Ovary (tissue), 9 donors: ENCODE measurements around the gene ATP9A. TPM values are rescaled to one million over a fixed set of nuclear protein-coding genes. Genes with fewer than 3 reads are reported as not detected.

ENCODE experiments used
- DNase-seq, 5 donors: peaks; one replicate each; pipeline ENCODE4 v3.0.0-alpha.2; 2019 to 2020
- H3K27ac ChIP-seq, 2 donors: fragments of 200-600 bp; one replicate each; pipeline versions ENCODE4 v1.5.1 to v1.8.0; 2019 to 2022
- H3K27me3 ChIP-seq: fragments of 200-600 bp; one replicate; pipeline ENCODE4 v1.8.0; 2022
- H3K36me3 ChIP-seq: fragments of 200-600 bp; sonication (generic); one replicate; pipeline ENCODE4 v1.5.1; 2019
- H3K4me1 ChIP-seq: one replicate; pipeline ENCODE4 v1.8.1; 2013; ENCODE audit warnings: mild to moderate bottlenecking, moderate library complexity; ENCODE audit not compliant: insufficient read depth
- H3K4me3 ChIP-seq: fragments of 200-600 bp; sonication (generic); one replicate; pipeline ENCODE4 v1.5.1; 2017
- H3K9me3 ChIP-seq, 2 donors: fragments of 200-600 bp in 1 of 2; sonication (generic) in 1 of 2; one replicate each; pipeline versions ENCODE4 v1.5.1 to v1.8.1; 2013 to 2019; ENCODE audit warnings: mild to moderate bottlenecking in 1 of 2, moderate library complexity in 1 of 2
- CTCF ChIP-seq, 3 donors: fragments of 450-650 bp in 2 of 3; fragments of 200-600 bp in 1 of 3; IDR thresholded peaks; one replicate each; pipeline versions ENCODE4 v1.5.1 to v1.8.0; 2016 to 2022; ENCODE audit warnings: antibody characterized with exemption in 3 of 3, mild to moderate bottlenecking in 1 of 3
- EP300 ChIP-seq: sonication (generic); formaldehyde crosslinking; IDR thresholded peaks from one replicate; pipeline ENCODE4 v1.6.1; 2017; ENCODE audit warnings: antibody characterized with exemption
- POLR2A ChIP-seq: fragments of 450-650 bp; IDR thresholded peaks from one replicate; pipeline ENCODE4 v1.6.1; 2017; ENCODE audit warnings: antibody characterized with exemption, mild to moderate bottlenecking, moderate library complexity
- WGBS, 3 donors: extraction: QIAGEN DNeasy Blood & Tissue Kit in 1 of 3; methylation state at CpG; one replicate each; pipeline versions ENCODE4 v1.1.5 to v1.1.7; 2013 to 2017; 5-methylcytosine and 5-hydroxymethylcytosine counted together
- intact Hi-C, 4 donors: fragments of 100-400 bp; cut with DNase I; formaldehyde crosslinking; loops; one replicate each; pipeline versions ENCODE4 v1.11.0 to v1.15.1; 2022 to 2023
- polyA plus RNA-seq, 2 donors: library from polyadenylated mRNA; stranded (reverse); fragments of 200-250 nt in 1 of 2; fragments of 350-450 nt in 1 of 2; fragmentation: Illumina TruSeq in 1 of 2; extraction: RNeasy Lipid Tissue Mini Kit (QIAGEN cat#74804) in 1 of 2; gene quantifications; one replicate each; pipeline ENCODE4 v1.2.3, GENCODE V29; 2013 to 2014
- total RNA-seq, 7 donors: library from RNA; depleted of rRNA in 2 of 7; stranded (reverse); fragments of >200 nt in 2 of 7; fragmentation: NEBNext Ultra II Directional in 3 of 7; extraction: Animal tissue kit (Norgen Biotek cat#: 25700) in 3 of 7; gene quantifications; one replicate each; pipeline versions ENCODE4 v1.1.0 to v1.2.4, GENCODE V29; 2016 to 2023
- donor health status: DM: no; HTN: no; CAD: no; lungs with moderate emphysema.
- donor health status: DM: no; HTN: no; CAD: no.
- donor health status: Bipolar disorder and iron deficiency.
- donor health status: DM: yes; HTN: yes; CAD: no.
- donor health status: DM: no; HTN: no; CAD: no.
- donor health status: DM: yes; HTN: yes; CAD: no.

ATP9A gene
- total and polyA plus RNA-seq, 9 donors, result 12.9 to 44.6 (median 29.2) TPM

- Histone ChIP-seq H3K4me1 (peaks cover 12% of the 10 kb centered on the region), H3K9me3 (no peaks in the 10 kb centered on the region), H3K27me3 (no peaks in the 10 kb centered on the region), H3K4me3 (peak overlapping the region; percentile 12), H3K36me3 (no peaks in the 10 kb centered on the region), H3K27ac (peak overlapping the region; percentile 80 to 92)
- 6 to 15% (median 7%) methylated on average over 12 of the region's 12 CpGs for WGBS, 3 donors
- peak; percentile 4 for TF ChIP-seq EP300
- TF ChIP-seq POLR2A, result no peak
- intact Hi-C loops, result no loop called here
- DNase-seq, result peak; percentile 45 to 61 (median 54)
These were observed 35.9 kb downstream of the ATP9A start for GRCh38 chr20:51732096-51732791.

GRCh38 chr20:51731731-51732095, 36.5 kb downstream of the ATP9A start:
- peak in 4 of 5 donors; percentile 36 to 69 (median 57) for DNase-seq
- Histone ChIP-seq H3K9me3 (no peaks in the 10 kb centered on the region), H3K27me3 (no peaks in the 10 kb centered on the region), H3K4me3 (peak overlapping the region; percentile 12), H3K36me3 (no peaks in the 10 kb centered on the region), H3K4me1 (peaks cover 12% of the 10 kb centered on the region), H3K27ac (peak overlapping the region; percentile 80 to 92)
- TF ChIP-seq CTCF (IDR thresholded peaks at IDR 0.05) (no peak), POLR2A (no peak), EP300 (no peak)
- WGBS, 3 donors, result 3 to 4% (median 4%) methylated on average over 7 of the region's 7 CpGs
- intact Hi-C loops, result no loop called here

GRCh38 chr20:51729771-51730170, 38.4 kb downstream of the ATP9A start:
- no peaks in the 10 kb centered on the region for H3K27me3 ChIP-seq
- no peak for DNase-seq
- 89 to 91% (median 90%) methylated on average over 13 of the region's 13 CpGs for WGBS, 3 donors

GRCh38 chr20:51728737-51729136, 39.5 kb downstream of the ATP9A start:
- Histone ChIP-seq H3K4me3 (no peak overlapping the region), H3K4me1 (peaks cover 10% of the 10 kb centered on the region), H3K36me3 (no peaks in the 10 kb centered on the region), H3K27ac (no peak overlapping the region), H3K9me3 (no peaks in the 10 kb centered on the region), H3K27me3 (no peaks in the 10 kb centered on the region)
- TF ChIP-seq CTCF (IDR thresholded peaks at IDR 0.05) (no peak), POLR2A (no peak), EP300 (no peak)
- intact Hi-C loops, result no loop called here
- 11 to 32% (median 15%) methylated on average over 1 of the region's 1 CpG for WGBS, 3 donors
- no peak for DNase-seq

More at GRCh38 chr20:51729771-51730170, 38.4 kb downstream of the ATP9A start:
- TF ChIP-seq EP300 (no peak), POLR2A (no peak), CTCF (IDR thresholded peaks at IDR 0.05) (no peak)
- Histone ChIP-seq H3K9me3 (no peaks in the 10 kb centered on the region), H3K4me3 (no peak overlapping the region), H3K36me3 (no peaks in the 10 kb centered on the region), H3K27ac (no peak overlapping the region), H3K4me1 (peaks cover 10% of the 10 kb centered on the region)
- intact Hi-C loops, result no loop called here

- Histone ChIP-seq H3K36me3 (no peaks in the 10 kb centered on the region), H3K4me3 (no peak overlapping the region), H3K27ac (no peak overlapping the region), H3K27me3 (no peaks in the 10 kb centered on the region), H3K4me1 (peaks cover 10% of the 10 kb centered on the region), H3K9me3 (no peaks in the 10 kb centered on the region)
- TF ChIP-seq EP300 (no peak), POLR2A (no peak), CTCF (IDR thresholded peaks at IDR 0.05) (no peak)
- no peak for DNase-seq
- intact Hi-C loops, result no loop called here
- WGBS, 3 donors, result 93 to 95% (median 94%) methylated on average over 5 of the region's 5 CpGs
These were observed 40.3 kb downstream of the ATP9A start for GRCh38 chr20:51727872-51728271.
